Anterior cingulate cortex (tissue), 58 donors: ENCODE results near the gene DYNC1H1.
"Not testable (repeated sequence)": the region's sequence is repeated elsewhere in the genome, so short reads cannot be mapped to it uniquely, and the experiment has no call there.

Experiments used
- DNase-seq, 58 donors: peaks; one replicate each; lab custom pipeline; 2025; lab: John Stamatoyannopoulos, UW

The DYNC1H1 gene

GRCh38 chr14:101962503-101962874, 1.9 kb upstream of the DYNC1H1 start:
- peak in 38 of 58 donors; percentile 11 to 82 (median 36) for DNase-seq

- DNase-seq, result peak in 2 of 58 donors; percentile 29 to 40
Observed at GRCh38 chr14:101963052-101963451, 1.3 kb upstream of the DYNC1H1 start.

- no peak for DNase-seq
Observed at GRCh38 chr14:101963656-101964296, 597 bp upstream of the DYNC1H1 start.

GRCh38 chr14:101965181-101965544, 790 bp downstream of the DYNC1H1 start:
- DNase-seq, result peak in 53 of 58 donors; percentile 27 to 78 (median 63)

DNA sequence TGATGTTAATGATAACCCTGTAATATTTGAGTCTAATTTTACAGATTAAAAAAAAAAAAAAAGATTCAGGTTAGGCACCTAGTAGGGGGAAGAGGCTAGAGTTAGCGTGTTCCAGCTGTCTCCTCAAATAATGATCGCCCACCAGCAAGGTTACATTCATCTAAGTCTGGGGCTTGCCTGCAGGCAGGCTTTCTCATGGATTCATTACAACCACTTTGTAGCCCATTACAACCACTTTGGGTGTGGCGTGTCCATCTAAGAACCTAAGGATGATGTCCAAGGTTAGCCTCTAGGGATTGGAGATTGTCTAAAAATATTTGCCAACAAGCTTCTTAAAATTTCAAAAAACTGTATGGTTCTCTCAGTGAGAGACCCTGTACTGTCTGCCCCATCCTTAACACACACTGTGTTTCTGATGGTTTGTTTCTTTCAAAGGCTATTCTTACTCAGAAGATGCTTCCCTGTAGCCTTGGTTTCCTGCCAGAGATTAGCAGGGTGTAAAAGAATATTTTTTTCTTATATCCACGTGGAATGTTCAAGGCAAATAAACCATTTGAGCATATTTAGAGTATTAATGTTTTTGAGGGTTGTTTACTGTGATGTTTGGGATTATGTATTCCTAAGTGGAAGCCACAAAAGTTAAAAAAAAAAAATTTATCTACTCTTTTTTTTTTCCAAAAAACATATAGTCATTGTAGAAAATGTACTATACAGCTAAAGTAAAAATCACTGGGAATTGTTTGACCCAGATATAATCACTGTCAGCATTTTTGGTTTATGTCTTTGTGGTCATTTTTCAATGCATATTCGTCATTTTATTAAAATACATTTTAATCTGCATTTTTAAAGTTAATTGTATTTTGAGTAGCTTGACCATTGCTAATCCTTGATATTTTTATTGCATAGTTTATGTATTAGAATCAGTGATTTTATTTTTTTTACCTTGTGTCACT, 1.7 kb downstream of the DYNC1H1 start:
- no peak for DNase-seq

DNA sequence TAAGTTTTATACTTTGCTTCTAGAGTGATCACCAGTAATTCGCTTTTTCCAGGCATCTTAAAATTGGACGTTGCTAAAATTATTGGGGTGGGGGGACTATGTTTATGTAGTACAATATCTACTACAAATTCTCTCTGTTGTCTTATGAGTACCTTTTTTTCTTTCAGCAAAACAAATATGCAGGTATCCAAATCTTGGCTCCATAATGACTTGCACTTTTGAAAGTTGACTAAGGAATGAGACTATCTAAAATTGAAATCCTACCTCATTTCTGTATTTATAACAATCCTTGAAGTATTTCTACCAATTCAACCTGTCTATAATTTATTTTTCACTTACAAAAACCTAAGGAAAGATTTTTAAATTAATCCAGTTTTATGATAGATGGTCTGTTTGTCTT, 2.4 kb downstream of the DYNC1H1 start:
- DNase-seq, result no peak

DNA sequence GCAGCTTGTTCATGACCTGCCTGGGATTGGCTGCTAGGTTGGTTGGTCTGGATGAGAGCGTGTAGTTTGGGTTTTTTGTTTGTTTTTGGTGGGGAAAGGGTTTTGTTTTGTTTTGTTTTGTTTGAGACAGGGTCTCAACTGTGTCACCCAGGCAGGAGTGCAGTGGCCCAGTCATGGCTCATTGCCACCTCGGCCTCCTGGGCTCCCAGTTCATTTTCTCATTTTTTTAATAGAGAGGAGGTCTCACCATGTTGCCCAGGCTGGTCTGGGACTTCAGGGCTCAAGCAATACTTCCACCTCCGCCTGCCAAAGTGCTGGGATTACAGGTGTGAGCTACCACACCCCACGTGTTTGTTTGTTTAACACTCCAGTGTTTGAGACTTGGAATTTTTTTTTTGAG, 3.8 kb downstream of the DYNC1H1 start:
- DNase-seq, result no peak

DNA sequence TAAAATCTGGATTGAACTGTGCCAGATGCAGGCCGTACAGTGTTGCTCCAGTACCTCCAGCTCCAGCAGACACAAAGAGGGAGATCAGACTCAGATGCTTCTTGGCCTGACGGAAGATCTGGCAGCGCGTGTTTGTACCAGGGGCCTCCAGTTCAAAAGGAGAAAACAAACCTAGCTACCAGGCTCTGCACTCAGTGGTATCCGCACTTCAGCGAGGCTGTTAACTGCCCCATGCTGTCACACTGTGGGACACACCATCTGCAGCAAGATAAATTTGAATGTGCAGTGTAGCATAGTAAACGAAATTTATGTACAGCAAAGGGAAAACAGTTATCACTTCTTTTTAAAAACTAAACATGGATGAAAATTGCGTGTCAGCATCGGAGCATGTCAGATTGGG, 5.1 kb downstream of the DYNC1H1 start:
- DNase-seq, result peak in 2 of 58 donors; percentile 9 to 15

GRCh38 chr14:101970830-101971400, 6.5 kb downstream of the DYNC1H1 start:
- no peak for DNase-seq

GRCh38 chr14:101971458-101971857, 7.1 kb downstream of the DYNC1H1 start:
- not testable (repeated sequence) for DNase-seq

GRCh38 chr14:101972126-101972866, 7.9 kb downstream of the DYNC1H1 start:
- DNase-seq, result peak in 36 of 58 donors; percentile 3 to 84 (median 41)

DNA sequence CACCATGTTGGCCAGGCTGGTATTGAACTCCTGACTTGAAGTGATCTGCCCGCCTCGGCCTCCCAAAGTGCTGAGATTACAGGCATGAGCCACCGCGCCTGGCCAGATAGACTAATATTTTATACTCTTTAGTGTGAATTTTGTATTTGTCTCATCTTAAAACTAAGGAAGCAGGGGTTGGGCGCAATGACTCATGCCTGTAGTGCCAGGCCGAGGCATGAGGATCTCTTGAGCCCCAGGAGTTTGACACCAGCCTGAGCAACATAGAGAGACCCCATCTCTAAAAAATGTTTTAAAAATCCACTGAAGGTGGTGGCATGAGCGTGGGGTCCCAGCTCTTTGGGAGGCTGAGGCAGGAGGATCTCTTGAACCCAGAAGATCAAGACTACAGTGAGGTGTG, 9.0 kb downstream of the DYNC1H1 start:
- DNase-seq, result no peak

DNA sequence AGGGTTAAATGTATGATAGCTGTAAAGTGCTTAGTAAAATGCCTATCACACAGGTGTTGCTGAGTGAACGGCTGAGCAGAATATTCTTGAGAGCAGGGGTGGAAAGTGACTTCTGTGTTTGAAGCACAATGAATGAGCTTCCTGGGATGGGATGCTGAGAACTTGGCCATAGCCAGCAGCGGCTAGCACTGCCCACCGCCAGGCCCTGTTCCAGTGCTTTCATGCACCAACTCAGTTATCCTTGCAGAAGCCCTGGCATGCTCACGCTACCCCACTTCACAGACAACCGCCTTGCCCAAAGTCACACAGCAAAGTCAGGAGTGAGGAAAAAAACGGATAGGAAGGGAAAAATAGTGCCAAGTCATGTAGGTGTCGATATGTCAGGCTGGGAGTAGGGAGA, 10.9 kb downstream of the DYNC1H1 start:
- DNase-seq, result peak in 1 of 58 donors; percentile 5

DNA sequence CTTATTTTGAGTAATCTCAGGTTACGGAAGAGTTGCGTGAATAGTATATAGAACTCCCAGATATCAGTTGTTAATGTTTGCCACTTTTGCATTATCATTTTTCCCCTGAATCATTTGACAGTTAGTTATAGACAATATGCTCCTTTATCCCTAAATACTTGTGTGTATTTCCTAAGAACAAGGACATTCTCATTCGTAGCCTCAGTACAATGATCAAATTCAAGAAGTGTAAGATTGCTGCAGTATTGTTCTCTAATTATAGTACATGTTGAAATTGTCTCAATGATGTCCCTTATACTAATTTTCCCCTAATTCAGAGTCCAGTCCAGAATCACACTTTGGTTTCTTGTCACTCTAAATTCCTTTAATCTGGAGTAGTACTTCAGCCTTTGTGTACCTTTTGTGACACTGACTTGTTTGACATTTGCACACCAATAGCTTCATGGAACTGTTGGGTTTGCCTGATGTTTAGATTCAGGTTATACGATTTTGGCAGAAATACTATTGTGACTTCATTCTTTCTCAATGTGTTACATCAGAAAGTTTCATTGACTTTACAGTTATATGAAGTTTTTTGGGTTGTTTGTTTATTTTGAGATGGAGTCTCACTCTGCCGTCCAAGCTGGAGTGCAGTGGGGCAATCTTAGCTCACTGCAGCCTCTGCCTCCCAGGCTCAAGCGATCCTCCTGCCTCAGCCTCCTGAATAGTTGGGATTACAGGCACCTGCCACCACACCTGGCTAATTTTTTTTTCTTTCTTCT, 13.1 kb downstream of the DYNC1H1 start:
- DNase-seq, result no peak

DNA sequence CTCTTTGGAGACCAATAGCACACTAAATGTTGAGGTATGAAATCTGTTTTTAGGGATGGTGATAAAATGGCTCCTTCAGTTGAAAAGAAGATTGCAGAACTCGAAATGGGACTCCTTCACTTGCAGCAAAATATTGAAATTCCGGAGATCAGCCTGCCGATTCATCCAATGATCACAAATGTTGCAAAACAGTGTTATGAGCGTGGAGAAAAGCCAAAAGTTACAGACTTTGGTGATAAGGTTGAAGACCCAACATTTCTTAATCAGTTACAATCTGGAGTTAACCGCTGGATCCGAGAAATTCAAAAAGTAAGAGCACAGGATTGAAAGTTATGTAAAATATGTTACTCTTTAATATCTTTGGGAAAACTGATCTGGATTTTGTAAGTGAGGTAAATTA, 15.3 kb downstream of the DYNC1H1 start:
- no peak for DNase-seq

- DNase-seq, result no peak
Observed at GRCh38 chr14:101980251-101980650, 15.9 kb downstream of the DYNC1H1 start.

- peak in 7 of 58 donors; percentile 21 to 37 (median 27) for DNase-seq
Observed at GRCh38 chr14:101980700-101981099, 16.3 kb downstream of the DYNC1H1 start.

GRCh38 chr14:101982621-101983020, 18.2 kb downstream of the DYNC1H1 start:
- no peak for DNase-seq

GRCh38 chr14:101984831-101985230, 20.5 kb downstream of the DYNC1H1 start:
- not testable (repeated sequence) for DNase-seq

DNA sequence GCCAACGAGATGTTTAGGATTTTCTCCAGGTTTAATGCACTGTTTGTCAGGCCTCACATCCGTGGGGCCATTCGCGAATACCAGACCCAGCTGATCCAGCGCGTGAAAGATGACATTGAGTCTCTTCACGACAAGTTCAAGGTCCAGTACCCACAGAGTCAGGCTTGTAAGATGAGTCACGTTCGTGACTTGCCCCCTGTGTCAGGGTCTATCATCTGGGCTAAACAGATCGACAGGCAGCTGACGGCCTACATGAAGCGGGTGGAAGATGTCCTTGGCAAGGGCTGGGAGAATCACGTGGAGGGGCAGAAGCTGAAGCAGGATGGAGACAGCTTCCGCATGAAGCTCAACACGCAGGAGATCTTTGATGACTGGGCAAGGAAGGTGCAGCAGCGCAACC, 21.6 kb downstream of the DYNC1H1 start:
- DNase-seq, result no peak
